PC-9 (cell line): Measurements from ENCODE around the gene BTBD10.

Experiments used
- EZH2 ChIP-seq: fragments of 200-600 bp; sonication (generic); IDR thresholded peaks from 2 replicates; pipeline ENCODE4 v1.8.0; 2017; ENCODE audit warnings: antibody characterized with exemption, low read depth
- TF ChIP-seq, protein P1 (sequence below): fragments of 200-600 bp; sonication (generic); conservative IDR thresholded peaks from 2 replicates; pipeline ENCODE4 v1.6.1; 2017; ENCODE audit warnings: mixed run types, antibody characterized with exemption, mild to moderate bottlenecking, moderate library complexity

- TF ChIP-seq EZH2, result no peak
- TF ChIP-seq, protein P1, sequence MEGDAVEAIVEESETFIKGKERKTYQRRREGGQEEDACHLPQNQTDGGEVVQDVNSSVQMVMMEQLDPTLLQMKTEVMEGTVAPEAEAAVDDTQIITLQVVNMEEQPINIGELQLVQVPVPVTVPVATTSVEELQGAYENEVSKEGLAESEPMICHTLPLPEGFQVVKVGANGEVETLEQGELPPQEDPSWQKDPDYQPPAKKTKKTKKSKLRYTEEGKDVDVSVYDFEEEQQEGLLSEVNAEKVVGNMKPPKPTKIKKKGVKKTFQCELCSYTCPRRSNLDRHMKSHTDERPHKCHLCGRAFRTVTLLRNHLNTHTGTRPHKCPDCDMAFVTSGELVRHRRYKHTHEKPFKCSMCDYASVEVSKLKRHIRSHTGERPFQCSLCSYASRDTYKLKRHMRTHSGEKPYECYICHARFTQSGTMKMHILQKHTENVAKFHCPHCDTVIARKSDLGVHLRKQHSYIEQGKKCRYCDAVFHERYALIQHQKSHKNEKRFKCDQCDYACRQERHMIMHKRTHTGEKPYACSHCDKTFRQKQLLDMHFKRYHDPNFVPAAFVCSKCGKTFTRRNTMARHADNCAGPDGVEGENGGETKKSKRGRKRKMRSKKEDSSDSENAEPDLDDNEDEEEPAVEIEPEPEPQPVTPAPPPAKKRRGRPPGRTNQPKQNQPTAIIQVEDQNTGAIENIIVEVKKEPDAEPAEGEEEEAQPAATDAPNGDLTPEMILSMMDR, result no peak
Measured at GRCh38 chr11:13378316-13378715, 84.7 kb downstream of the BTBD10 start.
